ENCODE measurements around the gene FGFBP1. TPM values are rescaled to one million over a fixed set of nuclear protein-coding genes. Genes with fewer than 3 reads are reported as not detected.

Gene FGFBP1
- total RNA-seq (not detected), polyA plus RNA-seq (under 1 TPM in 1 of 2 donors, not detected in 1; 0.13 TPM)
- long read RNA-seq, donor 1, result 0 reads
- long read RNA-seq, donor 2, result 0 reads
- long read RNA-seq, donor 3, result 0 reads

DNA sequence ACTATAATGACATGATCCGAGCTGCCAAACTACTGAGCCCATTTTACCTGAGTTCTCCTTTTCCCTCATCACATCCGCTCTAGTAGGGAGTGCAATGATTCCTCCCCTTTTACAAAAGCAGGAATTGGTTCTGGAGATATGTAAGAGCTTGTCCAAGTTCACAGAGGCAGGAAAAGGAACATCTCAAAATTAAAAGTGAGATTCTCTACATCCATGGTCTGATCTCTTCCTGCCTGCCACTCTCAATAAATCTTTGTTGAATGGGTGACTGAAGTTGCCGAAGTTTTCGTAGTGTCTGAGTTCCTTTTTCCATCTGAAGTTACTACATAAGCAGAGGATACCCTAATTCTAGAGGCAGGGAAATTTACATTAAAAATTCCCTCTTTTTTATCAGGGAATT, at the start of gene FGFBP1:
Gene FGFBP1, minus strand, starts transcription at position 101 of the 400 bp plus-strand sequence. CDS start 2,108 bp downstream, outside the sequence.
- H3K27me3 ChIP-seq, result peaks cover 0 to 23% (median 7%) of the 10 kb centered on the region in 7 donors
- ATAC-seq, result no peak
- intact Hi-C loops (cut with DNase I), result no loop called here

GRCh38 chr4:15988222-15988621, 49.7 kb upstream of the FGFBP1 start:
- peaks cover 0 to 89% (median 0%) of the 10 kb centered on the region in 9 donors for H3K36me3 ChIP-seq
- TF ChIP-seq CTCF (IDR thresholded peaks at IDR 0.05), result no peak
- DNase-seq, result no peak
- H3K27ac ChIP-seq, result no peak overlapping the region
- WGBS, 2 donors, result 93 to 100% methylated on average over 1 of the region's 1 CpG
- no peak overlapping the region for H3K4me3 ChIP-seq
- H3K9me3 ChIP-seq, result no peaks in the 10 kb centered on the region
- intact Hi-C loops (cut with DNase I), result no loop called here
- H3K27me3 ChIP-seq, result no peaks in the 10 kb centered on the region
- no peak for ATAC-seq
- peaks cover 0 to 3% (median 0%) of the 10 kb centered on the region in 9 donors for H3K4me1 ChIP-seq

More for the DNA sequence above, at the start of gene FGFBP1:
- no peak for DNase-seq
- Histone ChIP-seq H3K27ac (no peak within 1 kb of the TSS), H3K4me3 (no peak within 1 kb of the TSS), H3K9me3 (no peaks in the 10 kb centered on the region), H3K4me1 (peaks cover 0 to 7% (median 0%) of the 10 kb centered on the region in 9 donors), H3K36me3 (no peaks in the 10 kb centered on the region)
- WGBS, 2 donors, result 69 to 77% methylated on average over 4 of the region's 4 CpGs
- TF ChIP-seq CTCF (IDR thresholded peaks at IDR 0.05), result no peak

- no peak for ATAC-seq
These were observed 48.4 kb upstream of the FGFBP1 start for GRCh38 chr4:15986907-15987306.

DNA sequence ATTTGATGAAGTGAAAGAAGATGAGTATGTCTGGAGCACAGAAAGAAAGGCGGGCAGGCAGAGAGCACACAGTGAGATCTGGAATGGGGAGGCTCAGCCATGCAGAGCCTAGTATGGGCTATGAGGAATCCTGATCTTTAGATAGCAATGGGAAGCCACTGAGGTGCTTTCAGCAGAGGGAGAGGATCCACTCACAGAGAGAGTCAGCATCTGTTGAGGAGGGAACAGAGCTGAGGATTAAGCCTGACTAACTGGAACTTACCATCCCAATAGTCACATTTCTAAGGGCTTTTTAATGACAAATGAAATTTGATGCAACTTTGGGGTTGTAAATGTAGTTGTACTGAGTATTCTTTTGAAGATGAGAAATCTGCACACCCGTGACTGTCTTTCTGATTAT, 45.1 kb upstream of the FGFBP1 start:
- H3K36me3 ChIP-seq, result peaks cover 0 to 79% (median 0%) of the 10 kb centered on the region in 9 donors
- no peak for TF ChIP-seq CTCF (IDR thresholded peaks at IDR 0.05)

More at GRCh38 chr4:15986907-15987306, 48.4 kb upstream of the FGFBP1 start:
- intact Hi-C loops (cut with DNase I), result no loop called here
- TF ChIP-seq CTCF (IDR thresholded peaks at IDR 0.05), result no peak
- no peak for DNase-seq
- H3K27ac ChIP-seq, result no peak overlapping the region
- no peaks in the 10 kb centered on the region for H3K27me3 ChIP-seq
- no peak overlapping the region for H3K4me3 ChIP-seq
- peaks cover 0 to under 1% (median 0%) of the 10 kb centered on the region in 9 donors for H3K4me1 ChIP-seq
- 65 to 71% methylated on average over 5 of the region's 5 CpGs for WGBS, 2 donors
- H3K36me3 ChIP-seq, result peaks cover 0 to 89% (median 0%) of the 10 kb centered on the region in 9 donors
- H3K9me3 ChIP-seq, result no peaks in the 10 kb centered on the region

More for the DNA sequence above, 45.1 kb upstream of the FGFBP1 start:
- 90 to 91% methylated on average over 2 of the region's 2 CpGs for WGBS, 2 donors
- ATAC-seq (no peak), DNase-seq (no peak)
- no peaks in the 10 kb centered on the region for H3K9me3 ChIP-seq
- no peaks in the 10 kb centered on the region for H3K27me3 ChIP-seq
- H3K4me3 ChIP-seq, result no peak overlapping the region
- H3K4me1 ChIP-seq, result no peaks in the 10 kb centered on the region
- no peak overlapping the region for H3K27ac ChIP-seq
- intact Hi-C loops (cut with DNase I), result no loop called here
